GM21526 (cell line): Measurements from ENCODE around the gene BMPR2.
"Not testable (repeated sequence)": the region's sequence is repeated elsewhere in the genome, so short reads cannot be mapped to it uniquely, and the experiment has no call there.

Experiments used
- ATAC-seq: cut with Tn5 transposase; IDR thresholded peaks from one replicate; pipeline ENCODE4 v1.9.1; 2021; ENCODE audit warnings: moderate library complexity; ENCODE audit not compliant: unreplicated experiment, low FRiP score

BMPR2 gene

DNA sequence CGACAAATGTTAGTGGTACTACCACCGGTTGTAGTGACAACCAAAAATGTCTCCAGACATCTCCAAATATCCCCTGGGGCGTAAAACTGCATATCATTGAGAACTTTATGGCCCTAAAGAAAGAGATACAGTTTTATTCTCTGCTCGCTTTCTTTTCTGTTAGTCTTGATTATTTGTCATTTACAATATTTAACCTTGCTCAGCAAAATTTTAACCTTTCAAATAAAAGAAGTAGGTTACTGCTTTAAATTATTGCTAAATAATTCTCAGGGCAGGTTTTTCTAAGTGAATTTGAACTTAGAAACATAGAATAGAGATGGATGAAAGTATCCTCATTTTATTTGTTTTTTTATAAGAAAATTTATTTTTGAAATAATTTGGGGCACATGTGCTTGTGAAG is 67.9 kb downstream of the BMPR2 start:
- no peak for ATAC-seq

- ATAC-seq, result no peak
These were observed 73.2 kb downstream of the BMPR2 start for GRCh38 chr2:202449344-202449743.

GRCh38 chr2:202450785-202451184 is 74.7 kb downstream of the BMPR2 start:
- no peak for ATAC-seq

DNA sequence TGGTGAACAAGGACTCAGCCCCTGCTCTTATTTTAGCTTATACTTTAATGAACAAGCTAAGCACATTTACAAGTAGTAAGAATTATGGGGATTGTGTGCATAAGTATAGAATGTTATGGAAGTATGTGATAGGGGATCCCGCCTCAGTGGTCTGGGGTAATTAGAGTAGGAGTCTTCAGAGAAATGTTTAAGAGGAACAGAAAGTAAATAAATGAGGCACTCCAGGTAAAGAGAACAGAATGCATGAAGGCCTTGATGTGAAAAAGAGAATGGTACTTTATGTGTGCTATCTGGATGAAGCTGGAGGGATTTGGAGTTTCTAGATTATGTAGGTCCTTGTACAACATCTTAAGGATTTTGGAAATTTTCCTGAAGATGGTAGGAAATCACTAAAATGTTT is 76.6 kb downstream of the BMPR2 start:
- no peak for ATAC-seq

DNA sequence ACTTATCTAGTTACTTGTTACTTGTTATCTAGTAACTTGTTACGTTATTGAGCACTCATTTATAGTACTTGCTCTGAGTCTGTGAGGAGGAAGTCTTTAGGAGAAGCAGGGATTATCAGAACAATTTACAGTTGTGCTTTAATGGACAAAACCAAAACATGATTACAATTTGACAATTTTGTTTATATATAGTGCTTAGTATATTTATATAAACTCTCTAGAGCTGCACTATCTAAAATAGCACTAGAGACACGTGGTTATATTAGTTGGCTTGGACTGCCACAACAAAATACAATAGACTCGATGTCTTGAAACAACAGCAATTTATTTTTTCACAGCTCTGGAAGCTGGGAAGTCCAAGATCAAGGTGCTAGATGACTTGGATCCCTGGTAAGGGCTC is 78.4 kb downstream of the BMPR2 start:
- no peak for ATAC-seq

GRCh38 chr2:202455114-202455513 is 79.0 kb downstream of the BMPR2 start:
- no peak for ATAC-seq

DNA sequence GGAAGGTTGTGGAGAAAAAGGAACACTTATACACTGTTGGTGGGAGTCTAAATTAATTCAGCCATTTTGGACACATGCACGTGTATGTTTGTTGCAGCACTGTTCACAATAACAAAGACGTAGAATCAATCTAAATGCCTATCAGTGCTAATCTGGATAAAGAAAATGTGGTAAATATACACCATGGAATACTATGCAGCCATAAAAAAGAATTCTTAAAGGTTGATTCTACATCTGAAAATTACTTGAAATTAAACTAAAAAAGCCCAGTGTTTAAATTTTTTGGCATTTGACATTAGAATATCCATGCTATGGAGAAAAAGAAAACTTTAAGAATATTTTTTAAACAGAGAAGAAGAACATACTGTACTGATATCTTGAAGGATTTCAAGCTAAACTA is 84.0 kb downstream of the BMPR2 start:
- no peak for ATAC-seq

DNA sequence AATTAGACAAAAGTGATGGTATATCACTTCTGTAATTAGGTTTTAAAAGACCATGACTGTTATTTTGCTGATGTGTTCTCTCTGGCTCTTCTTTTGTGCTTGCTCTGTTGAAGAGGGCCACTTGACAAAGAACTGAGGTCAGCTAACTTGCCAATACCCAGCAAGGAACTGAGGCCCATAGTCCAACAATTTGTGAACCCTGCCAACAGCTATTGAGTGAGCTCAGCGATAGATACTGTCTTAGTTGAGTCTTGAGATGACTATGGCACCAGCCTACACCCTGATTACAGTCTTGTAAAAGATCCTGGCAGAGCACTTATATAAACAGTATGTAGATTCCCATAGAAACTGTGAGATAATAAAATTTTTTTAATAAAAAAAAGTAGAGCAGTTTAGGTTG is 103.0 kb downstream of the BMPR2 start:
- ATAC-seq, result no peak

DNA sequence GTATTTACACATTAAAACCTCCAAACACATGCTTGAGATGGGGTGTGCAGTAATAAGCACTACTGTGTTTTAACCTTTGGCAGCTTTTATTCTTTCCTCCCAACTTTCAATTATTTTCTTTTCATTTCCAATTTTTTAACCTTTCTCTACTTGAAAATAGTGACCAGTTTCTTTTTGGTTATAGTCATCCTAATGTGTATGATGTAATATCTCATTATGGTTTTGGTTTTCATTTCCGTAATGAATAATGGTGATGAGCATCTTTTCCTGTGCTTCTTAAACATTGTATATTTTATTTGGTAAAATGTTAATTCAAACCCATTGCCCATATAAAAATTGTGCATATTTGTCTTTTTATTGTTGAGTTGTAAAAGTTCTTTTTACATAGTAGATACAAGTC is 103.5 kb downstream of the BMPR2 start:
- ATAC-seq, result no peak

- ATAC-seq, result no peak
These were observed 110.2 kb downstream of the BMPR2 start for GRCh38 chr2:202486351-202486750.

DNA sequence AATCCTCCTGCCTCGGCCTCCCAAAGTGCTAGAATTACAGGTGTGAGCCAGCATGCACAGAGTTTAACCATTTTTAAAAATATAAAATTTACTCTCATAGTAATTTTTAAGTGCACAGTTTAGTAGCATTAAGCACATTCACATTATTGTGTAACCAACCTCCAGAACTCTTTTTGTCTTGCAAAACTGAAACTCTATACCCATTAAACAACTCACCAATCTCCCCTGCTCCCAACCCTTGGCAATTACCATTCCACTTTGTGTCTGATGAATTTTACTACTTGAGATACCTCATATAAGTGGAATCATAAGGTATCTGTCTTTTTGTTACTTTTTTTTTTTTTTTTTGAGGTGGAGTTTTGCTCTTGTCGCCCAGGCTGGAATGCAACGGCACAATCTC is 112.5 kb downstream of the BMPR2 start:
- no peak for ATAC-seq

GRCh38 chr2:202490479-202490878 is 114.4 kb downstream of the BMPR2 start:
- no peak for ATAC-seq

GRCh38 chr2:202491514-202491913 is 115.4 kb downstream of the BMPR2 start:
- no peak for ATAC-seq

GRCh38 chr2:202494300-202495229 is 118.4 kb downstream of the BMPR2 start:
- ATAC-seq, result no peak

GRCh38 chr2:202495230-202495604 is 119.1 kb downstream of the BMPR2 start:
- no peak for ATAC-seq

- ATAC-seq, result not testable (repeated sequence)
These were observed 120.8 kb downstream of the BMPR2 start for GRCh38 chr2:202496835-202497472.

DNA sequence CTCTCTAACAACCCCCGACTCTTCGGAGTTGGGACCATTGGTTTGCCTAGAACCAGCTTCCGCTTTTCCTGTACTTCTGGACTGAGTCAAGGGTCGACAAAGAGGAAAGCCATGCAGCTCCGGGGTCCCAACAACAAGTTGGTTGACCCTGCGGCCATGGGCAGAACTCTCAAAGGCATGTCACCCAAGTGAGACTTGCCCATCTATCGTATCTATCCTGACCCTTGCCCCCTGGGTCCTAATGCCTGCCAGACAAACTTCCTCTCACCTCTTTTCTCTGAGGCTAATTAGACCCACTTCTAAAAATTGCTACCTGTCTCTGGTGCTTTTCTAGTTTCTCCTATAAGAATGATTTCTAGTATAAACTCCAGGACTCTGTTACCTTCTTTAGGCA is 121.3 kb downstream of the BMPR2 start:
- ATAC-seq, result not testable (repeated sequence)

GRCh38 chr2:202499841-202500240 is 123.7 kb downstream of the BMPR2 start:
- not testable (repeated sequence) for ATAC-seq

DNA sequence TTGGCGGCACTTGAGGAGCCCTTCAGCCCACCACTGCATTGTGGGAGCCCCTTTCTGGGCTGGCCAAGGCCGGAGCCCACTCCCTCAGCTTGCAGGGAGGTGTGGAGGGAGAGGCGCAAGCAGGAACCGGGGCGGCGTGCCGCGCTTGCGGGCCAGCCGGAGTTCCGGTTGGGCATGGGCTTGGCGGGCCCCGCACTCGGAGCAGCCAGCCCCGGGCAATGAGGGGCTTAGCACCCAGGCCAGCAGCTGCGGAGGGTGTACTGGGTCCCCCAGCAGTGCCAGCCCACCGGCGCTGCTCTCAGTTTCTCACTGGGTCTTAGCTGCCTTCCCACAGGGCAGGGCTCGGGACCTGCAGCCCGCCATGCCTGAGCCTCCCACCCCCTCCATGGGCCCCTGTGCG is 127.1 kb downstream of the BMPR2 start:
- ATAC-seq, result not testable (repeated sequence)

DNA sequence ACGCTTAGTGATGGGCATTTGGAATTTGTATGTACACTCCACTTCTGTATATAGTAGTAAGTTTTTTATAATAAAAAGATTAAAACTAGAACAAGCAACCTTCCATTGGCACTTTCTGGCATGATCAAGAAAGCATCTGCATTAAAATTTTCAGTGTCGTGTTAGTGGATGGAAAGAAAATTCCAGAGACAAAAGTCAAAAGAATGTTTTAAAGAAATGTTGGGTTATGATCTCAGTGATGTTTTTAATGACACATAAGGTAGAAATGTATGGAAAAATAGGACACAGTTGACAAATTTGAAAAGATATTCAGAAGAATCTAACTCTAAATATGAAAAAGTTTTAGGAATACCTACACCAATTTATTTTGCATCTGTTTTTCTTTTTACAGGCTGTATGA is 132.6 kb downstream of the BMPR2 start:
- no peak for ATAC-seq

- no peak for ATAC-seq
These were observed 134.8 kb downstream of the BMPR2 start for GRCh38 chr2:202510911-202511310.

DNA sequence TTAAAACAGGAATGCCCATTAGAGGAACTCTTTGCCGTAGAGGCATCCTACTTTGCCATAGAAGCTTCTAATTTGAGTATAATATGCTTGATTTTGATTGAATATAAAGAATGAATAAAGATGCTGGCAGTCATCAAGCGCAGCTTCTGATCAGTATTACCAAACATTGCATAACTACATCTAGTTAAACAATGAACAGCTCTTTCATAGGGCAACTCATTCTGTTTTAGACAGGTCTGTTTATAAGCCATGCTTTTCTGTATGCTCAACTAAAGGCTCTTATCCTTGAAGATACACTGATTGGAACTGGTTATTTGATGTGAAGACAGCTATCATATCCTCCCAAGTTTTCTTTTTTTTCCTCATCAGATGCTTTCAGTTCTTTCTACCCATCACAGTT is 136.0 kb downstream of the BMPR2 start:
- no peak for ATAC-seq
